Pancreas (tissue), 10 donors: ENCODE results near the gene REN. TPM values are rescaled to one million over a fixed set of nuclear protein-coding genes. Genes with fewer than 3 reads are reported as not detected.

Experiments
- ATAC-seq, 4 donors: fragments of 200-7000 bp; cut with Tn5 transposase; one replicate each; pipeline versions ENCODE4 v1.8.0 to v1.9.1; 2020; ENCODE audit warnings: mild to moderate bottlenecking in 4 of 4, moderate library complexity in 4 of 4
- DNase-seq, 6 donors: peaks; one replicate each; pipeline ENCODE4 v3.0.0-alpha.2; 2020
- FAIRE-seq: peaks from 2 replicates; lab custom pipeline; 2012; peaks lifted over from hg19 to GRCh38; lab: Jason Lieb, UNC
- H3K27ac ChIP-seq, 4 donors: fragments of 200-600 bp; sonication (generic); 1 replicate in 3 of 4; 2 replicates in 1 of 4; pipeline versions ENCODE4 v1.5.0 to v1.8.0; 2020
- H3K27me3 ChIP-seq, 4 donors: fragments of 200-600 bp; one replicate each; pipeline ENCODE4 v1.8.0; 2021
- H3K36me3 ChIP-seq, 3 donors: fragments of 200-600 bp; sonication (generic) in 1 of 3; one replicate each; pipeline versions ENCODE4 v1.5.0 to v1.8.0; 2020 to 2021
- H3K4me1 ChIP-seq, 3 donors: fragments of 200-600 bp; one replicate each; pipeline ENCODE4 v1.8.0; 2021
- H3K4me3 ChIP-seq, 4 donors: fragments of 200-600 bp; sonication (generic) in 2 of 4; one replicate each; pipeline versions ENCODE4 v1.5.0 to v1.8.0; 2020 to 2021
- H3K9me3 ChIP-seq, 4 donors: fragments of 200-600 bp; one replicate each; pipeline ENCODE4 v1.8.0; 2021
- CTCF ChIP-seq, 4 donors: fragments of 200-600 bp; sonication (generic) in 3 of 4; IDR thresholded peaks; one replicate each; pipeline versions ENCODE4 v1.5.0 to v1.8.0; 2021; ENCODE audit warnings: antibody characterized with exemption in 4 of 4
- WGBS, 2 donors: extraction: QIAGEN DNeasy Blood & Tissue Kit; methylation state at CpG; one replicate each; pipeline ENCODE4 v1.1.7; 2013; 5-methylcytosine and 5-hydroxymethylcytosine counted together
- intact Hi-C, 3 donors: fragments of 100-400 bp; cut with DNase I; formaldehyde crosslinking; loops; one replicate each; pipeline versions ENCODE4 v1.11.1 to v1.14.2; 2022
- polyA plus RNA-seq, 2 donors: library from polyadenylated mRNA; stranded (reverse); fragments of 200-250 nt; gene quantifications; one replicate each; pipeline ENCODE4 v1.2.3, GENCODE V29; 2013
- total RNA-seq, 6 donors: library from RNA; stranded (reverse); fragmentation: NEBNext Ultra II Directional in 4 of 6; extraction: Animal tissue kit (Norgen Biotek cat#: 25700) in 4 of 6; gene quantifications; one replicate each; pipeline versions ENCODE4 v1.2.1 to v1.2.4, GENCODE V29; 2021 to 2023
- donor health status: healthy with polysubstance abuse.
- donor health status: DM: no; HTN: no; CAD: no; lungs with moderate emphysema.
- donor health status: DM: no; HTN: no; CAD: no.
- donor health status: control.
- donor health status: control.
- donor health status: Bipolar disorder and iron deficiency.
- donor health status: DM: yes; HTN: yes; CAD: no.
- donor health status: DM: no; HTN: no; CAD: no.
- donor health status: DM: no; HTN: no; CAD: no.
- donor health status: DM: yes; HTN: yes; CAD: no.

REN gene
- total and polyA plus RNA-seq, 8 donors: 0.28 TPM; not detected in 7

GRCh38 chr1:204188959-204189639 is 23.0 kb upstream of the REN start:
- TF ChIP-seq CTCF (IDR thresholded peaks at IDR 0.05): no peak
- 67 to 84% methylated on average over 11 of the region's 11 CpGs for WGBS, 2 donors
- no peak overlapping the region for H3K27ac ChIP-seq
- no peak for FAIRE-seq
- intact Hi-C loops: no loop called here
- DNase-seq: no peak
- ATAC-seq: no peak
- H3K36me3 ChIP-seq: no peaks in the 10 kb centered on the region
- H3K4me1 ChIP-seq: no peaks in the 10 kb centered on the region
- peaks cover 0 to 3% (median 0%) of the 10 kb centered on the region in 4 donors for H3K27me3 ChIP-seq
- H3K9me3 ChIP-seq: no peaks in the 10 kb centered on the region
- H3K4me3 ChIP-seq: no peak overlapping the region

GRCh38 chr1:204186597-204186996 is 20.5 kb upstream of the REN start:
- FAIRE-seq (no peak), DNase-seq (no peak), ATAC-seq (no peak)
- no peak for TF ChIP-seq CTCF (IDR thresholded peaks at IDR 0.05)
- Histone ChIP-seq H3K9me3 (no peaks in the 10 kb centered on the region), H3K36me3 (no peaks in the 10 kb centered on the region), H3K27me3 (peaks cover 0 to 3% (median 0%) of the 10 kb centered on the region in 4 donors), H3K27ac (no peak overlapping the region), H3K4me3 (no peak overlapping the region), H3K4me1 (no peaks in the 10 kb centered on the region)
- 62 to 77% methylated on average over 10 of the region's 10 CpGs for WGBS, 2 donors
- intact Hi-C loops: no loop called here

GRCh38 chr1:204181116-204181515 is 15.0 kb upstream of the REN start:
- H3K36me3 ChIP-seq: no peaks in the 10 kb centered on the region
- FAIRE-seq (no peak), ATAC-seq (no peak), DNase-seq (no peak)
- no peaks in the 10 kb centered on the region for H3K27me3 ChIP-seq
- 44 to 47% methylated on average over 1 of the region's 1 CpG for WGBS, 2 donors
- TF ChIP-seq CTCF (IDR thresholded peaks at IDR 0.05): no peak
- intact Hi-C loops: no loop called here
- no peaks in the 10 kb centered on the region for H3K9me3 ChIP-seq
- no peak overlapping the region for H3K27ac ChIP-seq
- H3K4me3 ChIP-seq: no peak overlapping the region
- no peaks in the 10 kb centered on the region for H3K4me1 ChIP-seq

- Histone ChIP-seq H3K36me3 (no peaks in the 10 kb centered on the region), H3K27ac (no peak overlapping the region), H3K9me3 (no peaks in the 10 kb centered on the region), H3K4me3 (no peak overlapping the region), H3K27me3 (no peaks in the 10 kb centered on the region), H3K4me1 (no peaks in the 10 kb centered on the region)
- intact Hi-C loops: no loop called here
- no peak for ATAC-seq
- WGBS, 2 donors: 63 to 73% methylated on average over 6 of the region's 6 CpGs
- no peak for FAIRE-seq
- DNase-seq: no peak
- TF ChIP-seq CTCF (IDR thresholded peaks at IDR 0.05): no peak
These were observed 14.0 kb upstream of the REN start for GRCh38 chr1:204180133-204180532.

GRCh38 chr1:204178487-204179281 is 12.5 kb upstream of the REN start:
- H3K36me3 ChIP-seq: no peaks in the 10 kb centered on the region
- no peaks in the 10 kb centered on the region for H3K27me3 ChIP-seq
- H3K27ac ChIP-seq: no peak overlapping the region
- WGBS, 2 donors: 81 to 88% methylated on average over 7 of the region's 7 CpGs
- ATAC-seq (no peak), DNase-seq (no peak), FAIRE-seq (no peak)
- H3K4me1 ChIP-seq: no peaks in the 10 kb centered on the region
- no peak overlapping the region for H3K4me3 ChIP-seq
- no peaks in the 10 kb centered on the region for H3K9me3 ChIP-seq
- intact Hi-C loops: no loop called here
- TF ChIP-seq CTCF (IDR thresholded peaks at IDR 0.05): no peak
